ENCODE data around the gene KAZN.

- TF ChIP-seq, protein P1, sequence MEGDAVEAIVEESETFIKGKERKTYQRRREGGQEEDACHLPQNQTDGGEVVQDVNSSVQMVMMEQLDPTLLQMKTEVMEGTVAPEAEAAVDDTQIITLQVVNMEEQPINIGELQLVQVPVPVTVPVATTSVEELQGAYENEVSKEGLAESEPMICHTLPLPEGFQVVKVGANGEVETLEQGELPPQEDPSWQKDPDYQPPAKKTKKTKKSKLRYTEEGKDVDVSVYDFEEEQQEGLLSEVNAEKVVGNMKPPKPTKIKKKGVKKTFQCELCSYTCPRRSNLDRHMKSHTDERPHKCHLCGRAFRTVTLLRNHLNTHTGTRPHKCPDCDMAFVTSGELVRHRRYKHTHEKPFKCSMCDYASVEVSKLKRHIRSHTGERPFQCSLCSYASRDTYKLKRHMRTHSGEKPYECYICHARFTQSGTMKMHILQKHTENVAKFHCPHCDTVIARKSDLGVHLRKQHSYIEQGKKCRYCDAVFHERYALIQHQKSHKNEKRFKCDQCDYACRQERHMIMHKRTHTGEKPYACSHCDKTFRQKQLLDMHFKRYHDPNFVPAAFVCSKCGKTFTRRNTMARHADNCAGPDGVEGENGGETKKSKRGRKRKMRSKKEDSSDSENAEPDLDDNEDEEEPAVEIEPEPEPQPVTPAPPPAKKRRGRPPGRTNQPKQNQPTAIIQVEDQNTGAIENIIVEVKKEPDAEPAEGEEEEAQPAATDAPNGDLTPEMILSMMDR (conservative IDR thresholded peaks at IDR 0.05): no peak
- TF ChIP-seq EZH2 (IDR thresholded peaks at IDR 0.05; ENCODE audit: low read depth): no peak
Measured at GRCh38 chr1:15075817-15076216, 477.3 kb downstream of the KAZN start.
